Measurements from ENCODE around the gene PRDM10.
A peak's percentile ranks its signal among the peaks of the same experiment; 100 is the strongest.

PRDM10 gene

GRCh38 chr11:130042093-130042591, 39.5 kb upstream of the PRDM10 start:
- H3K4me3 ChIP-seq (ENCODE audit: low read depth, low read length) = no peak overlapping the region
- TF ChIP-seq CTCF (conservative IDR thresholded peaks at IDR 0.05; ENCODE audit: low read depth, low read length) = no peak
- DNase-seq (ENCODE audit: low read depth) = peak; percentile 96

- no peak for TF ChIP-seq CTCF (conservative IDR thresholded peaks at IDR 0.05; ENCODE audit: low read depth, low read length)
- no peak for DNase-seq (ENCODE audit: low read depth)
- H3K4me3 ChIP-seq (ENCODE audit: low read depth, low read length) = no peak overlapping the region
These were observed 37.8 kb upstream of the PRDM10 start for GRCh38 chr11:130040281-130040940.

GRCh38 chr11:130037881-130038585, 35.4 kb upstream of the PRDM10 start:
- peak; percentile 25 for DNase-seq (ENCODE audit: low read depth)
- TF ChIP-seq CTCF (conservative IDR thresholded peaks at IDR 0.05; ENCODE audit: low read depth, low read length) = no peak
- H3K4me3 ChIP-seq (ENCODE audit: low read depth, low read length) = no peak overlapping the region

GRCh38 chr11:130037058-130037457, 34.4 kb upstream of the PRDM10 start:
- TF ChIP-seq CTCF (conservative IDR thresholded peaks at IDR 0.05; ENCODE audit: low read depth, low read length) = no peak
- peak; percentile 85 for DNase-seq (ENCODE audit: low read depth)
- H3K4me3 ChIP-seq (ENCODE audit: low read depth, low read length) = no peak overlapping the region

- no peak overlapping the region for H3K4me3 ChIP-seq (ENCODE audit: low read depth, low read length)
- DNase-seq (ENCODE audit: low read depth) = no peak
- no peak for TF ChIP-seq CTCF (conservative IDR thresholded peaks at IDR 0.05; ENCODE audit: low read depth, low read length)
These were observed 31.6 kb upstream of the PRDM10 start for GRCh38 chr11:130034236-130034635.

- TF ChIP-seq CTCF (conservative IDR thresholded peaks at IDR 0.05; ENCODE audit: low read depth, low read length) = no peak
- no peak for DNase-seq (ENCODE audit: low read depth)
- no peak overlapping the region for H3K4me3 ChIP-seq (ENCODE audit: low read depth, low read length)
These were observed 30.3 kb upstream of the PRDM10 start for GRCh38 chr11:130032931-130033330.
